HT-29 (cell line): Measurements from ENCODE around the gene SPC25. TPM values are rescaled to one million over a fixed set of nuclear protein-coding genes. Genes with fewer than 3 reads are reported as not detected.
"Not testable (repeated sequence)": the region's sequence is repeated elsewhere in the genome, so short reads cannot be mapped to it uniquely, and the experiment has no call there.

Experiments
- DNase-seq: peaks from one replicate; pipeline ENCODE4 v3.0.0-alpha.2; 2015; ENCODE audit warnings: low spot score
- total RNA-seq: library from RNA; depleted of rRNA; stranded (reverse); fragments of >200 nt; shearing (Covaris generic); gene quantifications from 2 replicates; pipeline ENCODE4 v1.2.3, GENCODE V29; 2014

SPC25 gene
- total RNA-seq, 1 experiment from 2014 or later = 7.0 TPM

DNA sequence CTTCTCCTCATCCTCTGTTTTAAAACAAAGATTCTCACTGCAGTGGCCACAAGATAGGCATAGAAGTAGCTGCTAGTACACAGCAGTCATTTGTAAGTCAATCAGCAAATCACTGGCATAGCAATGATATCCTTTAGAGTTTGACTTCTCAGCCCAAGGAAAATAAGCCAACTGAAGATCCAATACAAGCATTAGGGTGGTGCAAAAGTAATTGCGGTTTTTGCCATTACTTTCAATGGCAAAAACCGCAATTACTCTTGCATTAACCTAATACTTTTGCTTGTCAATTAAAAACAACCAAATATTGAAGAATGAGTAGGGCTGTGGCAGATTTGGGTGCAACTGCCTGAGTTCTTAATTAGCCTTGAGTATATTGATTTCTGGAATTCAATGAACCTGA lies 13.7 kb upstream of the SPC25 start:
- DNase-seq = no peak

DNA sequence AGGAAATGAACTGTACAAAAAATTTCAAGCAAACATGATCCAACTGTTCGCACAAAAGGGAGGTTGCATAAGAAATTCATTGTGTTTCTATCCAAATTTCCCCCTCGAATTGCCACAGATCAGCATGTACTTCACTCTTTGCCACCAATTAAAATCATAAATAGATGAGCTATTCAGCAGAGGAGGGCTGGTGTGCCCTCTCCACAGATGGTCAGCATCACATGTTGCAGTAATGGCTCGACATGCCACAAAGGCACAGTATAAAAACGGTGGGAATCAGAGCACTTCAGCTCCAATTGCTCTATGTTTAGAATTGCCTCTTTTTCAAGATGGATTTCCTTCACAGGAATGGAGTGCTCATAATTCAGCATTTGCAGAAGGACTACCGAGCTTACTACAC lies 10.8 kb upstream of the SPC25 start, which contains the start of gene G6PC2:
G6PC2 (plus strand) TSS at position 289 of the 400 bp plus-strand sequence; CDS start at position 330, 41 bp downstream.
- DNase-seq = no peak

DNA sequence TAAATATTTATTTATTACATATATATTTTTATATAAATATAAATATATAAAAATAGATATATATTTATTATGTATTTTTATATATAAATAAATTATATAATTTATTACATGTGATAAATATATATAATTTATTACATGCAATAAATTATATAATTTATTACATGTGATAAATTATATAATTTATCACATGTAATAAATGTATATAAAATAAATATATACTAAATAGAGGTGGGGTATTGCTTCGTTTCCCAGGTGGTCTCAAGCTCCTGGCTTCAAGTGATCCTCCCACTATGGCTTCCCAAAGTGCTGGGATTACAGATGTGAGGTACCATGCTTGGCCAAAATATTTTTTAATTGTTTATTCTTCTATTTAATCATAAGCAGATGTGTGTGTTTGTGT lies 7.2 kb upstream of the SPC25 start:
- DNase-seq = no peak

DNA sequence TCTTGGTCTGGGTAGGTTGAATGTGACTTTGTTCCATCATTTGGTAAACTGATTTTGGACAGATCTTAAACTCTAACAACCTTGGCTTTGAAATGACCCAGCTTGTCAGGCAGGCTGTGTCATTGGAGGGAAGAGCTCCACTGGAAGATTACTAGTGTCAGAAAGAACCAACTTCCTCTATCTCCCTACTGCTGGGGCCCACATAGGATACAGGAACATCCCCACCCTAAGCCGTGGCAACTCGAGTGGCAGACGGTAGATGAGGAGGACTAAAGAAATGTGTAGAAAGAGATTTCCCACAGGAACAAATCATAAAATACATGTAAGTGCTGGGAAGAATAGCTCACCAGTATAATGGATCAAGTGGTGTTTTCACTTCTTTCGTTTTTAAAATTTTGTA lies 6.6 kb upstream of the SPC25 start:
- no peak for DNase-seq

DNA sequence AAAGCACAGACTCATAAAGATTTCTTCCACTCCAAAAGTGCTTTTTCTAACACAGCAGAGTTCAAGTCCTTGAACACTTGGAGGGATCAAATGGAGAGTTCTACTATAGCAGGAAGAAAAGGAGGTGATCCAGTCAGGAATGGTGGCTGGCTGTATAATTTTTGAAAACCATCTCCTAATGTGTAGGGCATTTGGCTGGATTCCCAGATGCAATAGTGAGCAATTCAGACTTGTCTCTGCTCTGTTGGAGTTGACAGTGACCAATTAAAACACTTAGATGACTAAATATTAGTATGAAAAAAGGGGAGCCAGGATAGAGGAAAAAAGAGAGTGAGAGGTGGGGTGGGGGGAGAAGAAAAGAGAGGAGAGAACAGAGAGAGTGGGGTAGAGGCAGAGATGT lies 5.5 kb upstream of the SPC25 start:
- no peak for DNase-seq

DNA sequence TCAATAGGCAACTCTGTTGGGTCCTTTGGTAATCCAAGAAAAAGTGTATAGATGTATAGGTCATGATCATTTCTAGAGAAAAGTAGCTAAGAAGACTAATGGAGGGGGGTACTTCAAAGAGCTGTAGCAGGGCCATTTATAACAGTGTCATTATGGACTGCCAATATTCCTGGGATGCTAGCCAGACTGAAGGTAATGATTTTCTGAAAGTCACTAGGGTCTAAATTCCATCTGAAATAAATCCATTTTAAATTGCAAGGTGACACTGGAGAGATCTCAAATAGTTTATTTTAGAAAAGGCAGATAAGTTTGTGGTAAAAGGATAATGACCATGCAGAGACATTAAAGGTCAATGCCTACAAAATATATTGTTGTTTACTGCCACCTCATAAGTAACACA lies 4.5 kb upstream of the SPC25 start:
- DNase-seq = no peak

DNA sequence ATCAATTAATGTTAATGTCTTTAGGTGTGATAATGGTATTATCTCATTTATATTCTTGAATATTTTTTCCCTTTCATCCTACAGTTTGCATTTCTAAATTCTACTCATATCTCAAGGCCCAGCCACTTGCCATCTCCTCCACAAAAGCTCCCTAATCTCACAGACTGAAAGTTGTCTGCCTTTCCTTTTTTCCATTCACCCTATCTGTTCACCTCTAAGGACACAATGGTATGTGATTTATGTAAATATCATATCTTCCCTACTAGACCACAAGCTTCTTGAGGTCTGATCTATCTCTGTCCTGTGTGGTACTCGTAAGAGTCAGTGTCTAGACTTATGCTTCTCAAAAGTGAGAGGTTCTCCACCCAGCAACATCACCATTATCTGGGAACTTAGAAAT lies 3.9 kb upstream of the SPC25 start:
- no peak for DNase-seq

DNA sequence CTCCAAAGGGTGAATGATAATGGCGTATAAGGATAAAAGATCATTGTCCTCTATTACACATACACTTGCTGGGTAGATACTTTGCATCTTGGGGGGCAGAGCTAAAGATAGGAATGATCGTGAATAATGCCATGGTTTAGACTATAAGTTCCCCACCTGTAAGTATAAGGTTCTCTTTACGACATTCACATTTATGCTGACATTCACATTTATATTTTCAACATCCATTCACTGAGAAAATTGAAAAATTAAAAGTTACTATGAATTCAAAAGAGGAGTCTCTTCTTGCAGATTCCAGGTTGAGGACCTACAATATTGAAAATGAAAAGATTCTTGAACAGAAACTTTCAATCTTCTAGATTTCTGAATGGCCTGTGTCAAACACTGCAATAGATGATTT lies 2.1 kb upstream of the SPC25 start:
- no peak for DNase-seq

DNA sequence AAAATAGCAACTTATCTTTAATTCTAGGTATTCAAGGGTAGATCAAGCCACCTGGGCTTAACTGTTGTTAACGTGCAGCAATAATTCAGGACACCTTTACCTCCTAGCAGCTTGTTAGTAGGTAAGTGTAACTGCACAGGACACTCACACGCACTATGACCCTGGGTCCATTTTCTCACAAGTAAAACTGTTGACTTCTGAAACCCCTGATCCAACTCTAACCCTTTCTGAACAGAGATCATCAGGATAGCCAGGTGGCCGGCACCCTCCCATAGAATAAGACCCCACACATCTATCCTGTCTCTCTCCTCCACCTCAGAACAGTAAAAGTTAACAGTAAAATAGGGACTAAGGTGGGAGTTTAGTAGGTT lies 610 bp downstream of the SPC25 start:
- no peak for DNase-seq

DNA sequence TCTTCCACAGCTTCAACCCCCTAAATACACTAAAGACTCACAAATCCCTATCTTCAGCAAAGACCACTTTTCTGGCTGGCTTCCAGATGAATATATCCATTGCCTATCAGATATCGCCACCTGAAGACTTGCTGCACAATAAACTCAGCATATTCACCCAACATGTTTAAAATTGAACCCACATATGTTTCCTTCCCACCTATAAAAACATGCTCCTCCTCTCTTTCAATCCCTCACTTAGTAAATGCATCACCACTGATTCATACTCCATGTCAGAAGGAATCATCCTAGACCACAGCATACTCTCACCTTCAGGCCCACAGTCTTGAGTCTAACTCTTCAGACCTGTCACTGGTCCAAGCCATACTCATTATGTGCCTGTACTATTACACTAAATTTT lies 5.3 kb downstream of the SPC25 start:
- no peak for DNase-seq

DNA sequence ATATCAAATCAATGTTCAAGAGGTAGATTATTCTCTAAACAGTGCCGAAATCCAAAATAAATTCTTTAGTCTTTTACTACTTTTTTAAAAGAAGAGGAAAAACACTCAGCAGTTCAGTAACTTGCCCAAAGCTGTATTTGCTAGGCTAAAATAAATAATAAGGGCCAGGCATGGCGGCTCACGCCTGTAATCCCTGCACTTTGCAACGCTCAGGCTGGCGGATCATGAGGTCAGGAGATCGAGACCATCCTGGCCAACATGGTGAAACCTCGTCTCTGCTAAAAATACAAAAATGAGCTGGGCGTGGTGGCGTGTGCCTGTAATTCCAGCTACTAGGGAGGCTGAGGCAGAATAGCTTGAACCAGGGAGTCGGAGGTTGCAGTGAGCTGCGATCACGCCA lies 8.1 kb downstream of the SPC25 start:
- DNase-seq = not testable (repeated sequence)

DNA sequence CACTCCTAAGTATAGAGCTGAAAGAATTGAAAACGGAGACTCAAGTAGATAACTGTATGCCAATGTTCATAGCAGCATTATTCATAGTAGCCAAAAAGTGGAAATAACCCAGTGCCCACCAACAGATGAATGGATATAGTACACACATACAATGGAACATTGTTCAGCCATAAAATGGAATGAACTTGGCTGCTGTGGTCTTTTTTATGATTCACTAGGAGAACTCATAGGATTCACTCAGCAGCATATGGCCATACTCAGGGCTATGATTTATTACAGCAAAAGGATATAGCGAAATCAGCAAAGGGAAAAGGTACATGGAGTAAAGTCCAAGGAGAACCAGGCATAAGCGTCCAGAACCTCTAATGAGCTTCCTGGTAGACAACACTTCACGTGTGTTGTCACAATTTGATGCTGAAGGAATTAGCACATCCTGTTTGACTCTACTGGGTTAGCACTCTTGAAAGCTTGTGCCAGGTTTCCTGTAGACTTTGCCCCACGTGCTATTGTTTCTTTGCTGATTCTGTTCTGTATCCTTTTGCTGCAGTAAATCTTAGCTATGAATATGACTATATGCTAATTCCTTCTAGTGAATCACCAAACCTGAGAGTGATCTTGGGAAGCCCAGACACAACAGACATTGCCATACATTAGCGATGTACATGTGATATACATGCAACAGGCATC lies 15.7 kb downstream of the SPC25 start:
- DNase-seq = no peak

DNA sequence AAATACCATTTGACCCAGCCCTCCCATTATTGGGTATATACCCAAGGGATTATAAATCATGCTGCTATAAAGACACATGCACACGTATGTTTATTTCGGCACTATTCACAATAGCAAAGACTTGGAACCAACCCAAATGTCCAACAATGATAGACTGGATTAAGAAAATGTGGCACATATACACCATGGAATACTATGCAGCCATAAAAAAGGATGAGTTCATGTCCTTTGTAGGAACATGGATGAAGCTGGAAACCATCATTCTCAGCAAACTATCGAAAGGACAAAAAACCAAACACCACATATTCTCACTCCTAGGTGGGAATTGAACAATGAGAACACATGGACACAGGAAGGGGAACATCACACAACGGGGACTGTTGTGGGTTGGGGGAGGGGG lies 19.4 kb downstream of the SPC25 start:
- not testable (repeated sequence) for DNase-seq

DNA sequence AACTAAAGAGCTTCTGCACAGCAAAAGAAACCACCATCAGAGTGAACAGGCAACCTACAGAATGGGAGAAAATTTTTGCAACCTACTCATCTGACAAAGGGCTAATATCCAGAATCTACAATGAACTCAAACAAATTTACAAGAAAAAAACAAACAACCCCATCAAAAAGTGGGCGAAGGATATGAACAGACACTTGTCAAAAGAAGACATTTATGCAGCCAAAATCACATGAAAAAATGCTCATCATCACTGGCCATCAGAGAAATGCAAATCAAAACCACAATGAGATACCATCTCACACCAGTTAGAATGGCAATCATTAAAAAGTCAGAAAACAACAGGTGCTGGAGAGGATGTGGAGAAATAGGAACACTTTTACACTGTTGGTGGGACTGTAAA lies 19.9 kb downstream of the SPC25 start:
- DNase-seq = not testable (repeated sequence)

DNA sequence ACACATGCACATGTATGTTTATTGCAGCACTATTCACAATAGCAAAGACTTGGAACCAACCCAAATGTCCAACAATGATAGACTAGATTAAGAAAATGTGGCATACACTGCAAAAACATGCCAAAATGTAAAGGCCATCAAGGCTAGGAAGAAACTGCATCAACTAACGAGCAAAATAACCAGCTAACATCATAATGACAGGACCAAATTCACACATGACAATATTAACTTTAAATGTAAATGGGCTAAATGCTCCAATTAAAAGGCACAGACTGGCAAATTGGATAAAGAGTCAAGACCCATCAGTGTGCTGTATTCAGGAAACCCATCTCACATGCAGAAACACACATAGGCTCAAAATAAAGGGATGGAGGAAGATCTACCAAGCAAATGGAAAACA lies 23.1 kb downstream of the SPC25 start:
- not testable (repeated sequence) for DNase-seq

DNA sequence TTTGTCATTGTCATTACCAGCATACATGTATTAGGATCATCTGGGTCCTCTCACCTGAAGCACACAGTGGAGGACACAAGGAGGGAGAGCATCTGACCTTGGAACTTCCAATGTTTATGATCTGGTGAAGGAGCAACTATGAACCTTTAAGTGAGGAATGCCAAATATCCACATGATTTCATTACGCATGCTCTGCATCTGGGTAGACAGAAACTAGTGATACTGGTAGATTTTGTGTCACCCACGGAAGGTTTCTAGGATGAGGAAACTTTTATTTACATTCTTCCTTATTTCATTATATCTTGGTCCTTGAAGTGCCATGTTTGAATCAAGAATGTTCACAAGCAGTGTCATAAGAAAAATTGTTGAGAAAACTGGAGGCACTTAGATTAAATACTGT lies 32.1 kb downstream of the SPC25 start:
- no peak for DNase-seq

DNA sequence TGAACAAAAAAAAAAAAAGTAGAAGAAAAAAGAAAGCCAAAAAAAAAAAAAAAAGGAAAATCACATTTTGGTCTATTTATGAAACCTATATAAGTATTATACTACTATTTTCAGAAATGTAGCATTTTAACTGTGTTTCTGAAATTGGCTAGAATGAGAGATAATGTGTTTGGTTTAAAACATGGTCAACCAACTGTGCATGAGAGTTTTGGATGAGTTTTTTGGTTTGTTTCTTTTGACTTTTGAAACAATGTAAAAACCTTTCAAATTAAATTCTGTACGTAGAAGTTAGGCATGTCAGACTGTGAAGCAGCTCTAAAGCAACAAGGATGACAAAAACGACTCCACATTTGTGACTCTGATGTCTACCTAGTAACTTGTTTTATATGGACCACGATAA lies 34.6 kb downstream of the SPC25 start:
- no peak for DNase-seq

DNA sequence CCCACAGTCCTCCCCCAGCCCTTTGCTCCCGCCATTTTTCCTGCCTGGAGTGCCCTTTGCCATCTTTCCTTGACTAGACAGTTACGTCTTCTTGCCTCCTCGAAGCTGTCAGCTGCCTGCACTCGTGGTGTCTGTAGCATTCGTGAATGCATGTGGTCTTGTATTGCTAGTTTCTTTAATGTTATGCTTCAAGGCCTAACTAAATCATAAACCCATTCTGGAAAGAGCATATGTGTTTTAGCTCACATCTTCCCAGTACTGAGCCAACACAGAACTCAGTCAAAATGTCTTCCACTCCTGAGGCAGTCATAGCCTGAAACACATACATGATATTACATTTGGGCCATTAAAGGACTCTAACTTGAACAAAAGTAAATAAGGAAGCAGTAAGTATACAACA lies 35.6 kb downstream of the SPC25 start:
- no peak for DNase-seq

DNA sequence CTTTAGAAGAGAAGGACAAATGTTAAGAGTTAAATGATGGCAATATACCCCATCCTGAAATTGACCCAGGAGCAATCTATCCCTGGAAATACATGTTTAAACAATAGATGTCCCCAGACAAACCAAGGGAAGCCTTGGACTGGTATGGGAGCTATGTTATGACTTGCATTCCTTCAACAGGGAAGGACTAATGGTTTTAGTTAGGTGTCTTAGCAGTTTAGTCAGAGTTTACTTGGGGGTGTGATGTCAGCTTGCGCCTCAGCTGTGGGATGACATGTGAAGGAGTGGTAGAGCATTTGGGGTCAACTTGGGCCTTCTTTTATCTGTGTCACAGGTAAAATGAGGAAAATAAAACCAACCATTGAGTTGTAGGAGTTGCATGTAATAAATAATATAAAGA lies 36.8 kb downstream of the SPC25 start:
- no peak for DNase-seq

DNA sequence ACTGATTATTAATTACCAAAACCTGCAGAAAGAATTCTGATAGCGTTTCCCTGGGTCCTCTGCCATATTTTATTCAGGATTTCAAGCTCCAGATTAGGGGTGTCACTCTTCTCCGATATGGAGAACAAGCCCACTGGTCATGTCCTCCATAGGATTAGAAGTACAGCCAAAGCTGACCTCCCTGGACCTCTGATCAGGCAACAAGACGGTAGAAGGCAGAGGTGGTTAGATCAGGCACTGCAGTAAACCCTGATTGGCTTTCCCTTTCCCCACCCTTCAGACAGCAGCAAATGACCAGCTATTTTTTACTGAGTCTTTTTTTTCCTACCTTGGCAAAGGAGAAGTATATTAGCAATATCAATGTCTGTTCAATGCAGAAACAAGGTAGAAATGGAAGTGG lies 37.7 kb downstream of the SPC25 start:
- no peak for DNase-seq

DNA sequence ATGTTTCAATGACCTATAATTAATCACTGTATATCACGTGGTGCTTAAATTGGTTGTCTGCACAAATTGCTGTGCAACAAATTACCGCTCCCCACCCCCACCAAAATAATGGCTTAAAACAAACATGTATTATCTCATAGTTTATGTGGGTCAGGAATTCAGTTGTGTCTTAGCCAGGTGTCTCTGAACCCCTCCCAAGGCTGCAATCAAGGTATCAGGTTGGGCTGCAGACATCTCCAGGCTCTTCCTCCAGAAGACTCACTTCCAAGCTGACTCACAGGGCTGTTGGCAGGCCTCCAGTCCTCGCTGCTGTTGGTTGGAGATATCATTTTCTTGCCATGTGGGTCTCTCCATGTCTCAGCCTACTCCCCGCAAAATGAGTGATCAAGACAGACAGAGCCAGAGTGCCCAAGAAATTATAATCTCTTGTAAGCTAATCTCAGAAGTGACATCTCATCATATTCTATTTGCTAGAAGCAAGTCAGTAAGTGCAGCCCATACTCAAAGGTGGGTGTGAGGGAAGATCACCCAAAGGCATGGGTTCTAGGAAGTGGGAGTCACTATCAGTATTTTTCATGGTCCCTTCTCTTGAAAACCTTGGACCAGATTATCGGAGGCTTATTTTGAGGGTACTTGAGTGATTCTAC lies 38.4 kb downstream of the SPC25 start:
- peak; percentile 28 for DNase-seq

DNA sequence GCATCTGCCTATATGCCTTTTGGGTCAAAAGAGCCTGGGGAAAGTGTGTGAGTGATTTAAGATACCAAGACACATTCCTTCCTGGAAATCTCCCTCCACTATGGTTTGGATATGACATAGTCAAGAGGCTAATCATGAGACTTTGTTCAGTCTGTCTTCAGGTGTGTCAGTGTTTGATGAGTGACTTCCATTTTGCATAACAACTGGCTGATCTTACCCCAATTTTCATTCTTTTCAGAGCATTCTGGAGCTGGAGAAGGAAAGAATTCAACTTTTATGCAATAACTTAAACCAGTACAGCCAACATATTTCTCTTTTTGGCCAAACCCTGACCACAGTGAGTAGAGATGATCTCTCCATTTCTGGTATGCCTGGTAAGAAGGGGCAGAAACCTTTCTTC lies 39.4 kb downstream of the SPC25 start:
- no peak for DNase-seq

DNA sequence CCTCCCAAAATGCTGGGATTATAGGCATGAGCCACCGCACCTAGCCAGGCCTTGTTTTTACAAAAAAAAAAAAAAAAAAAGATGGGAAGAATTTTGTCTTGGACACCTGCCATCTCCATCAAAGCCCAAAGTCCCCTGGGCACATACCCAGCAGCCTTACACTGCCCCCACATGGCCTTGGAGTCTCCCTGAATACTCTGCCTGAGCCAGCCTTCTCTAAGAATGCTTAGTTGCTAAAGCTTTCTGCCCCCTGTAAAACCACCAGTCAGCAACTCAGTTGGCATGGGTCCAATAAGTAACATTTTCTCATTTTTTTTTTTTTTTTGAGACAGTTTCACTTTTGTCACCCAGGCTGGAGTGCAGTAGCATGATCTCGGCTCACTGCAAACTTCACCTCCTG lies 40.6 kb downstream of the SPC25 start:
- DNase-seq = peak; percentile 47

DNA sequence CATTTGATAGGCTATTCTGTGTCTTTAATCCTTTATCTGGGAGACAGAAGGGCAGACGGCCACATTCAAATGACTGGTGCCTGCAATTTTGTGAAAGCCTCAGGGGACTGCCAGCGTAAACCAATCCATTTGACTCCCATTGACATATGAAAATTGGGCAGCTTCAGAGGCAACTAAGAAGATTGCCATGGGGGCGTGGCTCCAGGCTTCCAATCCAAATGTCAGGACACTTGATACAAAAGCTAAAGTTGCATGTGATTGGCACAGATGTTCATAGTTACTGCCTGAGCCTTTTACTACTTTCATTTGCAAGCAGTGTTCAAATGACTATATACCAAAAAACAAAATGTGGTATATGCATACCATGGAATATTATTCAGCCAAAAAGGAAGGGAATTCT lies 42.0 kb downstream of the SPC25 start:
- no peak for DNase-seq
